ENCODE results near the gene CAPSL.

CAPSL gene

DNA sequence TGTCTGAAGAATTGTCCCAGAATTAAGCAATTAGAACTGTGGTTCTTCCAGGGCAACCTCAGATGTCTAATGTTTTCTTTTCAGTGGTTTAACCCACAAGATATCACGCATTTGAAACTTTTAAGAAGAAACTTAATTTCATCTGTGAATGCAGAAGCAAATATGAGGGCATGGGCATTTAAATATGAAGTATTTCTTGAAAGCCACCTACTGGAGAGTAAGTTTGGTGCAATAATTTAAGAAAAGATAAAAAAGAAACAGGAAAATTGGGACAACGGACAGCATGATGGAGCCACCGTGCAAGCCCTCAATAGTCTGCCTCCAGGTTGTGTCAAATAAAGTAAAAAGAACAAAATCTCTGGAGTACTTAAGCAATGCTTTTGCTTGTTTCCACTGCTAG lies 1.2 kb upstream of the CAPSL start:
- Histone ChIP-seq H2BK5ac (ENCODE audit: low read length) (no peak overlapping the region), H4K5ac (ENCODE audit: low read length) (no peak overlapping the region), H2BK120ac (ENCODE audit: low read depth, low read length) (no peak overlapping the region), H3K4me1 (ENCODE audit: control insufficient read depth, low read depth, low read length) (no peaks in the 10 kb centered on the region), H3K27ac (ENCODE audit: low read depth, low read length) (no peak overlapping the region), H2BK15ac (replicated peaks; ENCODE audit: low read depth) (no peak overlapping the region), H3K23ac (ENCODE audit: low read length) (no peak overlapping the region), H2AK5ac (ENCODE audit: low read length) (no peak overlapping the region), H3K36me3 (ENCODE audit: control insufficient read depth, insufficient read depth, low read length) (no peaks in the 10 kb centered on the region), H3K79me2 (ENCODE audit: control insufficient read depth, insufficient read depth, low read length) (no peaks in the 10 kb centered on the region), H3K4ac (ENCODE audit: low read depth, low read length) (no peak overlapping the region), H3K4me2 (ENCODE audit: low read length) (no peak overlapping the region), H3K79me1 (ENCODE audit: low read length) (no peaks in the 10 kb centered on the region), H4K8ac (ENCODE audit: low read depth, low read length) (no peak overlapping the region), H3K27me3 (ENCODE audit: insufficient read depth, low read length, poor library complexity) (no peaks in the 10 kb centered on the region), H3K4me3 (ENCODE audit: low read length) (no peak overlapping the region), H3K56ac (ENCODE audit: low read length) (no peak overlapping the region), H3K9ac (ENCODE audit: low read length) (no peak overlapping the region), H3K18ac (ENCODE audit: low read length) (no peak overlapping the region)
- no CpG with 5 or more reads among the region's 3 CpGs for WGBS (ENCODE audit: extremely low coverage, insufficient coverage, low lambda C conversion rate)
- DNase-seq: no peak

- H3K56ac ChIP-seq (ENCODE audit: low read length): peak overlapping the region; percentile 56
- WGBS (ENCODE audit: extremely low coverage, insufficient coverage, low lambda C conversion rate): no CpG with 5 or more reads among the region's 13 CpGs
- no peak overlapping the region for H2BK120ac ChIP-seq (ENCODE audit: low read depth, low read length)
- no peak overlapping the region for H3K18ac ChIP-seq (ENCODE audit: low read length)
- no peak overlapping the region for H2AK5ac ChIP-seq (ENCODE audit: low read length)
- H3K27me3 ChIP-seq (ENCODE audit: insufficient read depth, low read length, poor library complexity): peaks cover 5% of the 10 kb centered on the region
- H3K4ac ChIP-seq (ENCODE audit: low read depth, low read length): no peak overlapping the region
- no peaks in the 10 kb centered on the region for H3K79me1 ChIP-seq (ENCODE audit: low read length)
- no peak overlapping the region for H4K5ac ChIP-seq (ENCODE audit: low read length)
- no peak overlapping the region for H3K23ac ChIP-seq (ENCODE audit: low read length)
- H3K4me3 ChIP-seq (ENCODE audit: low read length): no peak overlapping the region
- no peak overlapping the region for H2BK15ac ChIP-seq (replicated peaks; ENCODE audit: low read depth)
- no peak overlapping the region for H3K4me2 ChIP-seq (ENCODE audit: low read length)
- no peaks in the 10 kb centered on the region for H3K36me3 ChIP-seq (ENCODE audit: control insufficient read depth, insufficient read depth, low read length)
- H3K9ac ChIP-seq (ENCODE audit: low read length): no peak overlapping the region
- peak; percentile 73 for DNase-seq
- H3K27ac ChIP-seq (ENCODE audit: low read depth, low read length): no peak overlapping the region
- H2BK5ac ChIP-seq (ENCODE audit: low read length): no peak overlapping the region
- no peaks in the 10 kb centered on the region for H3K79me2 ChIP-seq (ENCODE audit: control insufficient read depth, insufficient read depth, low read length)
- no peak overlapping the region for H4K8ac ChIP-seq (ENCODE audit: low read depth, low read length)
- H3K4me1 ChIP-seq (ENCODE audit: control insufficient read depth, low read depth, low read length): no peaks in the 10 kb centered on the region
Measured at GRCh38 chr5:35926389-35927051, 11.9 kb downstream of the CAPSL start.

- H3K27me3 ChIP-seq (ENCODE audit: insufficient read depth, low read length, poor library complexity): peaks cover 5% of the 10 kb centered on the region
- H2AK5ac ChIP-seq (ENCODE audit: low read length): no peak overlapping the region
- no peak overlapping the region for H3K27ac ChIP-seq (ENCODE audit: low read depth, low read length)
- no peak overlapping the region for H3K23ac ChIP-seq (ENCODE audit: low read length)
- no peak overlapping the region for H3K4me2 ChIP-seq (ENCODE audit: low read length)
- no peaks in the 10 kb centered on the region for H3K36me3 ChIP-seq (ENCODE audit: control insufficient read depth, insufficient read depth, low read length)
- no peak overlapping the region for H3K18ac ChIP-seq (ENCODE audit: low read length)
- H2BK120ac ChIP-seq (ENCODE audit: low read depth, low read length): no peak overlapping the region
- peak overlapping the region; percentile 34 for H3K56ac ChIP-seq (ENCODE audit: low read length)
- no peak overlapping the region for H3K4me3 ChIP-seq (ENCODE audit: low read length)
- H3K9ac ChIP-seq (ENCODE audit: low read length): no peak overlapping the region
- DNase-seq: peak; percentile 78
- H2BK15ac ChIP-seq (replicated peaks; ENCODE audit: low read depth): no peak overlapping the region
- H3K79me2 ChIP-seq (ENCODE audit: control insufficient read depth, insufficient read depth, low read length): no peaks in the 10 kb centered on the region
- 100% methylated on average over 1 of the region's 21 CpGs for WGBS (ENCODE audit: extremely low coverage, insufficient coverage, low lambda C conversion rate)
- H4K8ac ChIP-seq (ENCODE audit: low read depth, low read length): no peak overlapping the region
- no peak overlapping the region for H2BK5ac ChIP-seq (ENCODE audit: low read length)
- H3K4ac ChIP-seq (ENCODE audit: low read depth, low read length): no peak overlapping the region
- no peaks in the 10 kb centered on the region for H3K4me1 ChIP-seq (ENCODE audit: control insufficient read depth, low read depth, low read length)
- no peak overlapping the region for H4K5ac ChIP-seq (ENCODE audit: low read length)
- no peaks in the 10 kb centered on the region for H3K79me1 ChIP-seq (ENCODE audit: low read length)
Measured at GRCh38 chr5:35924950-35925722, 13.3 kb downstream of the CAPSL start.

DNA sequence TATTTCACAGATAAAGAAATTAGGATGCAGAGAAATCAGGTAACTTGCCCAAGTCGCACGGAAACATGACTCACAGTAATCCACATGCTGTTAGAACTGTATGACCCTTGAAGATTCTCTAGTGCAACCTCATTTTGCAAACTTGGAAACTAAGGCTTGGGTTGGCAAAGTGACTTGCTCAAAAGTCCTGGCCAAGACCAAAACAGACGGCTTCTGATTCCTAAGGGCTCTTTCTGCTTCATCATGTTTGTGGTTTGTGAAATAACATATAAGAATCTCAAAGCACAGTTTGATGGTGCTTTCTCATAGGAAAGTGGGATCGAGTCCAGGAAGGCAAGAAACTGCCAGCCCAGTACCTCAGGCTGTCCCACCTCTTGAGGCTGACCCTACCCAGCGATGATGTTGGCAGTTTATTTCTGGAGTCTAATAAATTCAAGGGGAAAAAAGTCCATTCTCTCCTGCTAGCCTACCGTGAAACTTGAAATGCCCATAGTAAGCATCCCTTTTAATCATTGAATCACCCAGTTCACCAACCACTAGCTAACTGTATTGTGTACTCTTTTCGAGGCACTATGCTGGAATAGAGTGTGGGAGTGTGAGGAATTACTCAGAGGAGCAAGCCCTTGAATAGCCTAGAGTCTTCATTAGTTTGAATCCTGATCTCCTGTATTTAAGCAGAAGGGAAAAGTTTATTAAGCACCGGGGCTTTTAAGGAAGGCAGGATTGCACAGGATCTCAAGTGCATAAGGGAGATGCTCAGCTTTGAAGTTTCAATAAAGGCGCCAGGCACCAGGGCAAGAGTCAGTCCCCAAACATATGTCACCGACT lies 14.1 kb downstream of the CAPSL start:
- no peak overlapping the region for H3K56ac ChIP-seq (ENCODE audit: low read length)
- no peak overlapping the region for H3K4me2 ChIP-seq (ENCODE audit: low read length)
- no peaks in the 10 kb centered on the region for H3K36me3 ChIP-seq (ENCODE audit: control insufficient read depth, insufficient read depth, low read length)
- H2BK5ac ChIP-seq (ENCODE audit: low read length): no peak overlapping the region
- H3K18ac ChIP-seq (ENCODE audit: low read length): no peak overlapping the region
- H3K4me1 ChIP-seq (ENCODE audit: control insufficient read depth, low read depth, low read length): no peaks in the 10 kb centered on the region
- no peak overlapping the region for H2BK15ac ChIP-seq (replicated peaks; ENCODE audit: low read depth)
- H3K4ac ChIP-seq (ENCODE audit: low read depth, low read length): no peak overlapping the region
- H3K9ac ChIP-seq (ENCODE audit: low read length): no peak overlapping the region
- H3K27me3 ChIP-seq (ENCODE audit: insufficient read depth, low read length, poor library complexity): peaks cover 5% of the 10 kb centered on the region
- no peaks in the 10 kb centered on the region for H3K79me1 ChIP-seq (ENCODE audit: low read length)
- H3K4me3 ChIP-seq (ENCODE audit: low read length): no peak overlapping the region
- no peak overlapping the region for H3K23ac ChIP-seq (ENCODE audit: low read length)
- H3K79me2 ChIP-seq (ENCODE audit: control insufficient read depth, insufficient read depth, low read length): no peaks in the 10 kb centered on the region
- no peak overlapping the region for H4K8ac ChIP-seq (ENCODE audit: low read depth, low read length)
- no CpG with 5 or more reads among the region's 10 CpGs for WGBS (ENCODE audit: extremely low coverage, insufficient coverage, low lambda C conversion rate)
- no peak overlapping the region for H4K5ac ChIP-seq (ENCODE audit: low read length)
- H2BK120ac ChIP-seq (ENCODE audit: low read depth, low read length): no peak overlapping the region
- no peak overlapping the region for H3K27ac ChIP-seq (ENCODE audit: low read depth, low read length)
- H2AK5ac ChIP-seq (ENCODE audit: low read length): no peak overlapping the region
- no peak for DNase-seq

GRCh38 chr5:35922468-35922867 lies 16.0 kb downstream of the CAPSL start:
- DNase-seq: no peak
- Histone ChIP-seq H2BK5ac (ENCODE audit: low read length) (no peak overlapping the region), H2AK5ac (ENCODE audit: low read length) (no peak overlapping the region), H4K5ac (ENCODE audit: low read length) (no peak overlapping the region), H3K56ac (ENCODE audit: low read length) (no peak overlapping the region), H3K36me3 (ENCODE audit: control insufficient read depth, insufficient read depth, low read length) (no peaks in the 10 kb centered on the region), H3K4me2 (ENCODE audit: low read length) (no peak overlapping the region), H3K18ac (ENCODE audit: low read length) (no peak overlapping the region), H3K27me3 (ENCODE audit: insufficient read depth, low read length, poor library complexity) (peaks cover 5% of the 10 kb centered on the region), H3K9ac (ENCODE audit: low read length) (no peak overlapping the region), H3K4me3 (ENCODE audit: low read length) (no peak overlapping the region), H3K79me2 (ENCODE audit: control insufficient read depth, insufficient read depth, low read length) (no peaks in the 10 kb centered on the region), H3K79me1 (ENCODE audit: low read length) (no peaks in the 10 kb centered on the region), H4K8ac (ENCODE audit: low read depth, low read length) (no peak overlapping the region), H3K23ac (ENCODE audit: low read length) (no peak overlapping the region), H2BK15ac (replicated peaks; ENCODE audit: low read depth) (no peak overlapping the region), H3K27ac (ENCODE audit: low read depth, low read length) (no peak overlapping the region), H3K4me1 (ENCODE audit: control insufficient read depth, low read depth, low read length) (no peaks in the 10 kb centered on the region), H2BK120ac (ENCODE audit: low read depth, low read length) (no peak overlapping the region), H3K4ac (ENCODE audit: low read depth, low read length) (no peak overlapping the region)
- no CpG with 5 or more reads among the region's 7 CpGs for WGBS (ENCODE audit: extremely low coverage, insufficient coverage, low lambda C conversion rate)
